Ectodermal cell (in vitro differentiated cells): ENCODE measurements around the gene ASS1.

Experiments
- H3K27ac ChIP-seq: 2 replicates; pipeline ENCODE4 v1.7.0; 2013; ENCODE audit warnings: mild to moderate bottlenecking, low read depth, low read length; ENCODE audit not compliant: insufficient read depth, poor library complexity, severe bottlenecking
- H3K27me3 ChIP-seq: 2 replicates; pipeline ENCODE4 v1.7.0; 2013; ENCODE audit warnings: mild to moderate bottlenecking, low read length; ENCODE audit not compliant: insufficient read depth, control insufficient read depth, poor library complexity, severe bottlenecking
- H3K36me3 ChIP-seq: one replicate; pipeline ENCODE4 v1.7.0; 2013; ENCODE audit warnings: low read length; ENCODE audit not compliant: control insufficient read depth, insufficient read depth
- H3K4me1 ChIP-seq: one replicate; pipeline ENCODE4 v1.7.0; 2013; ENCODE audit warnings: low read length; ENCODE audit not compliant: control insufficient read depth, insufficient read depth
- H3K4me3 ChIP-seq: 2 replicates; pipeline ENCODE4 v1.7.0; 2013; ENCODE audit warnings: low read depth, low read length, control low read depth; ENCODE audit not compliant: insufficient read depth
- H3K9me3 ChIP-seq: 2 replicates; pipeline ENCODE4 v1.7.0; 2013; ENCODE audit warnings: mild to moderate bottlenecking, low read length, moderate library complexity; ENCODE audit not compliant: control insufficient read depth
- WGBS, 2 experiments: methylation state at CpG; one replicate each; pipeline ENCODE4 v1.1.7; 2013; ENCODE audit warnings: missing lambda C conversion rate in 2 of 2; 5-methylcytosine and 5-hydroxymethylcytosine counted together

Gene ASS1

GRCh38 chr9:130528674-130529073, 83.9 kb downstream of the ASS1 start:
- WGBS, 2 experiments: 91 to 92% methylated on average over 8 of the region's 8 CpGs
- Histone ChIP-seq H3K4me1 (peaks cover 30% of the 10 kb centered on the region), H3K36me3 (no peaks in the 10 kb centered on the region)

DNA sequence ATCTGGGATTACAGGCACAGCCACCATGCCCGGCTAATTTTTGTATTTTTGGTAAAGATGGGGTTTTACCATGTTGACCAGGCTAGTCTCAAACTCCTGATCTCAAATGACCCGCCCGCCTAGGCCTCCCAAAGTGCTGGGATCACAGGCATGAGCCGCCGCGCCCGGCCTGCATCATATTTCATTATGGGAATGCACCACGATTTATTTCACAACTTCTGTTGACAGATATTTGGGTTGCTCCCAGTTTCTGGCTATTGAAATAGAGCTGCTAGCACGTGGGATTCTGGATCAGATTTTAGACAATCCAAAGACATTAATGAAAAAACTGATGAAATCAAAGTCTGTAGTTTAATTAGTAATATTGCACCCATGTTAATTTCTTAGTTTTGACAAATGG, 86.2 kb downstream of the ASS1 start:
- Histone ChIP-seq H3K9me3 (no peaks in the 10 kb centered on the region), H3K36me3 (no peaks in the 10 kb centered on the region), H3K27me3 (no peaks in the 10 kb centered on the region), H3K27ac (no peak overlapping the region), H3K4me3 (no peak overlapping the region), H3K4me1 (peaks cover 26% of the 10 kb centered on the region)
- 94% methylated on average over 9 of the region's 9 CpGs for WGBS, 2 experiments

More at GRCh38 chr9:130528674-130529073, 83.9 kb downstream of the ASS1 start:
- Histone ChIP-seq H3K27me3 (no peaks in the 10 kb centered on the region), H3K9me3 (no peaks in the 10 kb centered on the region), H3K4me3 (no peak overlapping the region), H3K27ac (no peak overlapping the region)

DNA sequence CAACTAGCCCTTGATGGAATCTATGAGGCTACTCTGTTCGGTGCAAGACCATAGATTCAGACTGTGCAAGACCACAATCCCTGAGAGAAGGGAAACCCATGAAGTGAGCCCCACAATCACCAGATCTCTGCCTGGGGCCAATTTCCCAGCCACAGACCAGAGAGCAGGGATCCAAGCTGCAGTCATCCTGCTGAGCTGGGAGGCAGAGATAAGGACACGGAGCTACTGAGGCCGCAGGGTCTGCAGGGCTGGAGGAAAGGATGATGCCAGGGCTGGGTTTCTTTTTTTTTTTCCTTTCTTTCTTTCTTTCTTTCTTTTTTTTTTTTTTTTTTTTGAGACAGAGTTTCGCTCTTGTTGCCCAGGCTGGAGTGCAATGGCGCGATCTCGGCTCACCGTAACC, 86.9 kb downstream of the ASS1 start:
- Histone ChIP-seq H3K4me3 (no peak overlapping the region), H3K36me3 (no peaks in the 10 kb centered on the region), H3K27me3 (peaks cover 5% of the 10 kb centered on the region), H3K4me1 (peaks cover 24% of the 10 kb centered on the region), H3K27ac (no peak overlapping the region), H3K9me3 (no peaks in the 10 kb centered on the region)
- 91% methylated on average over 7 to 8 of the region's 8 CpGs for WGBS, 2 experiments

DNA sequence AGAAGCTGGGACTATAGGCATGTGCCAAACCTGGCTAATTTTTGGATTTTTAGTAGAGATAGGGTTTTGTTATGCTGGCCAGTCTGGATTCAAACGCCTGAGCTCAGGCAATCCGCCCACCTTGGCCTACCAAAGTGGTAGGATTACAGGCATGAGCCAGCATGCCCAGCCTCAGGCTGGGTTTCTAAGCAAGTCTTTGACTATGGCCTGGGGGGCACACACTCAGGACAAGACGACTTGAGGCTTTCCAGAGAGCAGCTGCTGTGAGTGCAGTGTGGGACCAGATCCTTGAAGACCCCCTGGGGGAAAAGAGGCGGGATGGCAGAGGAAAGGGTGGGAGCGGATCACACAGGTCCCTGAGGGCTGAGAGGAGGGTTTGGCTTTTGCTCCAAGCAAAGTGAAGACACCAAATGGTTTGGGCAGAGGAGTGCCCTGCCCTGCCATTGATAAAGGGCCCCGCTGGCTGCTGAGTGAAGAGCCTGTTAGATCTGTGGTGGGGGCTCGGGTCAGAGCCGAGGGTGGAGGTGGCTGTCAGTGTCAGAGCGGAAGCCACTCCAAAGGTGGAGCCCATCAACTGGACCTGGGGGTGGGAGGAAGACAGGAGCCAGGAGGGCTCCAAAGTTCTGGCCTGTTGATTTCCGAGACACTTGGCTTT, 87.8 kb downstream of the ASS1 start:
- Histone ChIP-seq H3K27ac (no peak overlapping the region), H3K4me3 (no peak overlapping the region), H3K9me3 (no peaks in the 10 kb centered on the region), H3K27me3 (peaks cover 13% of the 10 kb centered on the region), H3K4me1 (peaks cover 16% of the 10 kb centered on the region), H3K36me3 (no peaks in the 10 kb centered on the region)
- 77 to 79% methylated on average over 10 of the region's 10 CpGs for WGBS, 2 experiments

DNA sequence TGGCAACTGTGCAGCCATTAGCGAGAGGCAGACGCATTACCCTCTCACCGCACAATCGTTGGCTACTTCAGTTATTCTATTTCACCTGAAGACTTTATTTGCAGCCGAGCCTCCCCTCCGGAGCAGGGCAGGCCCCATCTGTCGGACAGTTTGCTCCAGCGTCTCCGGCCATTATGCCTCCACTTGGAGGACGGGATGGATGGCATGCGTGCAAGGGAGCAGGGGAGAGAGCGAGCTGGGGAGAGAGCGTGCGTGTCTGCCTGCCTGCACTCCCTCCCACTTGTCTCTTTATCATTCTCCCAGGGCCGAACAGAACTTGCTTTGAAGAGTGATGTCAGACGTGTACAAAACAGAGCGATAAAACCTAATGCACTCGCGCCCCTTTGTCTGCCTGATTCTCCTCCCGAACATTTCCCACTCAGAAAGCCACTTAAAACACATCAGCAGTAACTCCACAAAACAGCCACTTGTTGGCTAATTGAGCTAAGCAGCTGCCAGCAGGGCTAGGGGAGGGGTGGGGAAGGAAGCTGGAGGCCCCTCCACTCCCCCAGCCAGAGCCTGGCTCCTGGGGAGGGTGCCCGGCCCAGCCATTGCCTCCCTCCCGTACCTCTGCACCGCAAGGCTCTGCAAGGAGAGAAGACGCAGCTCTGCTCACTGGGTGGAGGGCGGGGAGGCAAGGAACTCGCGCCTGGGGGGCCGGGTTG, 91.2 kb downstream of the ASS1 start:
- peaks cover 14% of the 10 kb centered on the region for H3K4me1 ChIP-seq
- H3K27ac ChIP-seq: no peak overlapping the region
- H3K4me3 ChIP-seq: no peak overlapping the region
- H3K9me3 ChIP-seq: no peaks in the 10 kb centered on the region
- WGBS, 2 experiments: 50% methylated on average over 28 of the region's 28 CpGs
- no peaks in the 10 kb centered on the region for H3K36me3 ChIP-seq
- peaks cover 23% of the 10 kb centered on the region for H3K27me3 ChIP-seq

DNA sequence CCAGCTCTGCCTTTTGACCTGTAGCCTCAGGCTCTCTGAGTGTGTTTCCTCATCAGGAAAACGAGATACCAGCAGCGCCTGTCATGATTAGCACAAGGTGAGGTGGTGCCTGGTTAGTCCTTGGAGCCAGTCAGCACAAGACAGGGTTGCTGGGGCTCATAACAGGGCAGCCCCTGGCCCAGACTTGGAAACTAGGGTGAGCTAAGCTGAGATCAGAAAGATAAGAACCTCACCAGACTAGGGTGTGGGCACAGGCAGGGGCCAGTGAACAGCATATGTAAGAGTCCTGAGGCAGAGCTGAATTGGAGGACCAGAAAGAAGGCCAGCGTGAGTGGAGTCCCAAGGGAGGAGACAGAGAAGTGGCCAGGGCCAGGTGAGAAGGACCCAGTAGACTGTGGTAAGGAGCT, 91.9 kb downstream of the ASS1 start:
- Histone ChIP-seq H3K4me3 (no peak overlapping the region), H3K27me3 (peaks cover 23% of the 10 kb centered on the region), H3K4me1 (peaks cover 14% of the 10 kb centered on the region), H3K36me3 (no peaks in the 10 kb centered on the region), H3K27ac (no peak overlapping the region), H3K9me3 (no peaks in the 10 kb centered on the region)
- WGBS, 2 experiments: 91 to 95% methylated on average over 3 of the region's 3 CpGs

GRCh38 chr9:130537346-130538050, 92.7 kb downstream of the ASS1 start:
- no peaks in the 10 kb centered on the region for H3K9me3 ChIP-seq
- H3K27me3 ChIP-seq: peaks cover 23% of the 10 kb centered on the region
- H3K27ac ChIP-seq: no peak overlapping the region
- H3K36me3 ChIP-seq: no peaks in the 10 kb centered on the region
- WGBS, 2 experiments: 66 to 67% methylated on average over 25 of the region's 25 CpGs
- H3K4me3 ChIP-seq: no peak overlapping the region
- peaks cover 13% of the 10 kb centered on the region for H3K4me1 ChIP-seq

GRCh38 chr9:130539420-130540223, 94.9 kb downstream of the ASS1 start:
- peaks cover 23% of the 10 kb centered on the region for H3K27me3 ChIP-seq

GRCh38 chr9:130541533-130541932, 96.8 kb downstream of the ASS1 start:
- Histone ChIP-seq H3K4me1 (no peaks in the 10 kb centered on the region), H3K9me3 (no peaks in the 10 kb centered on the region), H3K27me3 (peaks cover 20% of the 10 kb centered on the region), H3K4me3 (no peak overlapping the region), H3K36me3 (no peaks in the 10 kb centered on the region), H3K27ac (no peak overlapping the region)
- WGBS, 2 experiments: 88 to 95% methylated on average over 1 to 2 of the region's 2 CpGs

More at GRCh38 chr9:130539420-130540223, 94.9 kb downstream of the ASS1 start:
- Histone ChIP-seq H3K36me3 (no peaks in the 10 kb centered on the region), H3K4me1 (peaks cover 7% of the 10 kb centered on the region), H3K27ac (no peak overlapping the region), H3K4me3 (no peak overlapping the region), H3K9me3 (no peaks in the 10 kb centered on the region)
- 84 to 90% methylated on average over 11 of the region's 11 CpGs for WGBS, 2 experiments
